ENCODE data around the gene GALNTL6.

- TF ChIP-seq, protein P1, sequence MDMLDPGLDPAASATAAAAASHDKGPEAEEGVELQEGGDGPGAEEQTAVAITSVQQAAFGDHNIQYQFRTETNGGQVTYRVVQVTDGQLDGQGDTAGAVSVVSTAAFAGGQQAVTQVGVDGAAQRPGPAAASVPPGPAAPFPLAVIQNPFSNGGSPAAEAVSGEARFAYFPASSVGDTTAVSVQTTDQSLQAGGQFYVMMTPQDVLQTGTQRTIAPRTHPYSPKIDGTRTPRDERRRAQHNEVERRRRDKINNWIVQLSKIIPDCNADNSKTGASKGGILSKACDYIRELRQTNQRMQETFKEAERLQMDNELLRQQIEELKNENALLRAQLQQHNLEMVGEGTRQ (IDR thresholded peaks at IDR 0.05; ENCODE audit: low read depth, low read length), result no peak
- TF ChIP-seq MAFK (IDR thresholded peaks at IDR 0.05; ENCODE audit: low read depth, low read length) (no peak), CTCF (conservative IDR thresholded peaks at IDR 0.05; ENCODE audit: low read depth, low read length) (no peak), BHLHE40 (IDR thresholded peaks at IDR 0.05; ENCODE audit: low read depth, low read length) (no peak), POLR2A (IDR thresholded peaks at IDR 0.05; ENCODE audit: low read depth, low read length) (no peak), FOS (IDR thresholded peaks at IDR 0.05; ENCODE audit: low read depth, low read length) (no peak)
Observed at GRCh38 chr4:172995161-172995560, 1182.0 kb downstream of the GALNTL6 start.
